CD14-positive monocyte (primary cell): ENCODE data around the gene CERS4. TPM values are rescaled to one million over a fixed set of nuclear protein-coding genes. Genes with fewer than 3 reads are reported as not detected.

Experiments
- DNase-seq, 3 donors: peaks; one replicate each; pipeline ENCODE4 v3.0.0-alpha.2; 2011 to 2022
- H2AFZ ChIP-seq: 2 replicates; pipeline ENCODE4 v1.6.0; 2012; ENCODE audit warnings: mild to moderate bottlenecking, low read depth, low read length, inconsistent platforms; ENCODE audit not compliant: insufficient read depth, poor library complexity, severe bottlenecking
- H3K27ac ChIP-seq, 2 donors: 1 replicate in 1 of 2; 2 replicates in 1 of 2; pipeline ENCODE4 v1.5.1; 2012 to 2013; ENCODE audit warnings: low read length in 2 of 2, control low read depth in 1 of 2, inconsistent platforms in 1 of 2, low read depth in 1 of 2, mild to moderate bottlenecking in 1 of 2
- H3K27me3 ChIP-seq, 2 donors: one replicate each; pipeline versions ENCODE4 v1.6.0 to v1.6.1; 2011 to 2013; ENCODE audit warnings: low read length in 2 of 2; ENCODE audit not compliant: control insufficient read depth in 2 of 2, insufficient read depth in 2 of 2
- H3K36me3 ChIP-seq, 2 donors: replicated peaks in 1 of 2; 1 replicate in 1 of 2; 2 replicates in 1 of 2; pipeline versions ENCODE4 v1.5.1 to v1.6.1; 2012 to 2013; ENCODE audit warnings: low read length in 2 of 2, control low read depth in 1 of 2, inconsistent platforms in 1 of 2, mild to moderate bottlenecking in 1 of 2; ENCODE audit not compliant: insufficient read depth in 2 of 2, control insufficient read depth in 1 of 2
- H3K4me1 ChIP-seq, 2 donors: 1 replicate in 1 of 2; 2 replicates in 1 of 2; pipeline versions ENCODE4 v1.5.1 to v1.6.1; 2012 to 2013; ENCODE audit warnings: low read length in 2 of 2, control low read depth in 1 of 2, inconsistent platforms in 1 of 2, mild to moderate bottlenecking in 1 of 2, moderate library complexity in 1 of 2; ENCODE audit not compliant: insufficient read depth in 2 of 2, control insufficient read depth in 1 of 2
- H3K4me2 ChIP-seq: replicated peaks from 2 replicates; pipeline ENCODE3; 2012; ENCODE audit warnings: low read length, moderate library complexity, mild to moderate bottlenecking; ENCODE audit not compliant: poor library complexity, severe bottlenecking; ENCODE audit errors: extremely low read depth
- H3K4me3 ChIP-seq, 3 experiments: fragments of 200-600 bp in 1 of 3; sonication (generic) in 1 of 3; replicated peaks in 1 of 3; 1 replicate in 2 of 3; 2 replicates in 1 of 3; pipeline ENCODE4 v1.5.1; 2011 to 2013; ENCODE audit warnings: low read length in 3 of 3, mild to moderate bottlenecking in 3 of 3, control low read depth in 2 of 3, low read depth in 2 of 3, inconsistent platforms in 1 of 3, moderate library complexity in 1 of 3
- H3K79me2 ChIP-seq: 2 replicates; pipeline ENCODE4 v1.6.0; 2012; ENCODE audit warnings: mild to moderate bottlenecking, control low read depth, inconsistent platforms, low read length, moderate library complexity; ENCODE audit not compliant: insufficient read depth
- H3K9ac ChIP-seq: 2 replicates; pipeline ENCODE4 v1.6.0; 2017; ENCODE audit warnings: low read length, mild to moderate bottlenecking; ENCODE audit not compliant: insufficient read depth, poor library complexity, severe bottlenecking
- H3K9me3 ChIP-seq, 2 donors: replicated peaks in 1 of 2; 1 replicate in 1 of 2; 2 replicates in 1 of 2; pipeline versions ENCODE4 v1.5.1 to v1.6.1; 2012 to 2013; ENCODE audit warnings: low read length in 2 of 2, control low read depth in 1 of 2; ENCODE audit not compliant: control insufficient read depth in 1 of 2, insufficient read depth in 1 of 2
- H4K20me1 ChIP-seq: 2 replicates; pipeline ENCODE4 v1.6.0; 2012; ENCODE audit warnings: mild to moderate bottlenecking, low read length, control low read depth, moderate library complexity; ENCODE audit not compliant: insufficient read depth
- H3K27ac Mint-ChIP-seq, 7 donors: one replicate each; pipeline ENCODE4 v1.8.0; 2020; ENCODE audit warnings: mild to moderate bottlenecking in 7 of 7, mixed read lengths in 7 of 7, moderate library complexity in 6 of 7, inconsistent platforms in 2 of 7
- H3K27me3 Mint-ChIP-seq, 3 donors: one replicate each; pipeline ENCODE4 v1.8.0; 2021 to 2022; ENCODE audit warnings: low read depth in 3 of 3, mild to moderate bottlenecking in 3 of 3, mixed read lengths in 3 of 3, moderate library complexity in 3 of 3, inconsistent platforms in 1 of 3
- H3K36me3 Mint-ChIP-seq, 2 donors: one replicate each; pipeline ENCODE4 v1.8.0; 2020; ENCODE audit warnings: mixed read lengths in 2 of 2, inconsistent platforms in 1 of 2, mild to moderate bottlenecking in 1 of 2
- H3K4me1 Mint-ChIP-seq: one replicate; pipeline ENCODE4 v1.8.0; 2020; ENCODE audit warnings: mild to moderate bottlenecking, mixed read lengths
- H3K4me3 Mint-ChIP-seq, 2 donors: one replicate each; pipeline ENCODE4 v1.8.0; 2020; ENCODE audit warnings: mild to moderate bottlenecking in 2 of 2, mixed read lengths in 2 of 2, moderate library complexity in 1 of 2
- H3K9me3 Mint-ChIP-seq, 7 donors: one replicate each; pipeline ENCODE4 v1.8.0; 2020 to 2022; ENCODE audit warnings: mixed read lengths in 7 of 7, mild to moderate bottlenecking in 6 of 7, moderate library complexity in 6 of 7, inconsistent platforms in 2 of 7
- CTCF ChIP-seq: fragments of 200-600 bp; IDR thresholded peaks from one replicate; pipeline ENCODE4 v1.8.0; 2022; ENCODE audit warnings: antibody characterized with exemption, mild to moderate bottlenecking
- WGBS: methylation state at CpG from one replicate; pipeline ENCODE4 v1.1.5; 2013; ENCODE audit warnings: missing lambda C conversion rate; ENCODE audit not compliant: insufficient coverage; 5-methylcytosine and 5-hydroxymethylcytosine counted together
- intact Hi-C, 2 donors: fragments of 100-400 bp; cut with micrococcal nuclease; formaldehyde crosslinking; loops; one replicate each; pipeline versions ENCODE4 v1.15.0 to v1.15.1; 2023
- polyA plus RNA-seq, 3 donors: library from polyadenylated mRNA; depleted of rRNA in 1 of 3; unstranded in 2 of 3; stranded (reverse) in 1 of 3; fragments of 300-500 nt in 2 of 3; fragments of >200 nt in 1 of 3; fragmentation: Illumina TruSeq in 2 of 3; gene quantifications; 1 replicate in 2 of 3; 2 replicates in 1 of 3; pipeline ENCODE4 v1.2.3, GENCODE V29; 2012 to 2021

Gene CERS4
- polyA plus RNA-seq, 3 donors, result 11.4 to 12.1 (median 12.0) TPM

- no peak for TF ChIP-seq CTCF
- intact Hi-C loops, result loop anchor here in 1 of 2 donors (5.0 kb wide), 1 partner anchor 57 kb away; no protein-coding TSS in a partner anchor
Observed at GRCh38 chr19:8185343-8186068, 23.7 kb upstream of the CERS4 start.

GRCh38 chr19:8192221-8192820, 16.8 kb upstream of the CERS4 start:
- Mint-ChIP-seq H3K36me3 (peaks cover 0 to 3% of the 10 kb centered on the region in 2 donors), H3K4me3 (no peak overlapping the region), H3K4me1 (peaks cover 54% of the 10 kb centered on the region), H3K27me3 (peaks cover 1 to 5% (median 4%) of the 10 kb centered on the region in 3 donors), H3K9me3 (peaks cover 4 to 14% (median 9%) of the 10 kb centered on the region in 7 donors), H3K27ac (peak overlapping the region; percentile 83 to 99 (median 96))
- peak in 1 of 3 donors; percentile 24 for DNase-seq
- H3K27me3 ChIP-seq, result no peaks in the 10 kb centered on the region
- no peak overlapping the region for H3K4me2 ChIP-seq
- no peaks in the 10 kb centered on the region for H3K36me3 ChIP-seq
- H3K27ac ChIP-seq, result peak overlapping the region; percentile 40 to 98
- peaks cover 0 to 8% of the 10 kb centered on the region in 2 donors for H3K9me3 ChIP-seq
- H4K20me1 ChIP-seq, result no peaks in the 10 kb centered on the region
- H3K9ac ChIP-seq, result no peak overlapping the region
- WGBS, result no CpG with 5 or more reads among the region's 7 CpGs
- no peak overlapping the region for H3K4me3 ChIP-seq
- H3K79me2 ChIP-seq, result no peaks in the 10 kb centered on the region
- H2AFZ ChIP-seq, result no peak overlapping the region
- TF ChIP-seq CTCF, result no peak
- intact Hi-C loops, result no loop called here
- peaks cover 44 to 56% of the 10 kb centered on the region in 2 donors for H3K4me1 ChIP-seq

More at GRCh38 chr19:8185343-8186068, 23.7 kb upstream of the CERS4 start:
- no peak overlapping the region for H3K4me3 Mint-ChIP-seq
- H3K9me3 Mint-ChIP-seq, result peaks cover 0 to 11% (median 7%) of the 10 kb centered on the region in 7 donors
- Histone ChIP-seq H3K79me2 (no peaks in the 10 kb centered on the region), H3K4me2 (no peak overlapping the region), H3K4me1 (peaks cover 31 to 36% of the 10 kb centered on the region in 2 donors), H2AFZ (no peak overlapping the region), H3K36me3 (no peaks in the 10 kb centered on the region), H3K4me3 (no peak overlapping the region), H3K9me3 (peaks cover 0 to 4% of the 10 kb centered on the region in 2 donors), H3K27ac (no peak overlapping the region), H3K9ac (no peak overlapping the region), H4K20me1 (no peaks in the 10 kb centered on the region), H3K27me3 (no peaks in the 10 kb centered on the region)
- H3K36me3 Mint-ChIP-seq, result no peaks in the 10 kb centered on the region
- no peak overlapping the region for H3K27ac Mint-ChIP-seq
- WGBS, result 100% methylated on average over 1 of the region's 5 CpGs
- peaks cover 32% of the 10 kb centered on the region for H3K4me1 Mint-ChIP-seq
- DNase-seq, result no peak
- peaks cover 2 to 17% (median 3%) of the 10 kb centered on the region in 3 donors for H3K27me3 Mint-ChIP-seq
